Measurements from ENCODE around the gene SLITRK6. TPM values are rescaled to one million over a fixed set of nuclear protein-coding genes. Genes with fewer than 3 reads are reported as not detected.
"Not testable (repeated sequence)": the region's sequence is repeated elsewhere in the genome, so short reads cannot be mapped to it uniquely, and the experiment has no call there.

Gene SLITRK6
- polyA plus RNA-seq (ENCODE audit: insufficient read length): 7.0 TPM
- long read RNA-seq, donor 1, full-length matches to known transcripts: 3 of 3 reads
- long read RNA-seq, donor 1, partial matches to known transcripts: 0 of 3 reads
- long read RNA-seq, donor 1, other reads (novel, unspliced or antisense): 0 of 3 reads
- long read RNA-seq, donor 2, full-length matches to known transcripts: 2 of 2 reads
- long read RNA-seq, donor 2, partial matches to known transcripts: 0 of 2 reads
- long read RNA-seq, donor 2, other reads (novel, unspliced or antisense): 0 of 2 reads
- long read RNA-seq, donor 3, full-length matches to known transcripts: 1 of 1 reads
- long read RNA-seq, donor 3, partial matches to known transcripts: 0 of 1 reads
- long read RNA-seq, donor 3, other reads (novel, unspliced or antisense): 0 of 1 reads
- long read RNA-seq, donor 4: 0 reads
- long read RNA-seq, donor 5, full-length matches to known transcripts: 2 of 2 reads
- long read RNA-seq, donor 5, partial matches to known transcripts: 0 of 2 reads
- long read RNA-seq, donor 5, other reads (novel, unspliced or antisense): 0 of 2 reads
- long read RNA-seq, donor 6: 0 reads
- long read RNA-seq, donor 7, full-length matches to known transcripts: 1 of 1 reads
- long read RNA-seq, donor 7, partial matches to known transcripts: 0 of 1 reads
- long read RNA-seq, donor 7, other reads (novel, unspliced or antisense): 0 of 1 reads
- long read RNA-seq, donor 8, full-length matches to known transcripts: 5 of 5 reads
- long read RNA-seq, donor 8, partial matches to known transcripts: 0 of 5 reads
- long read RNA-seq, donor 8, other reads (novel, unspliced or antisense): 0 of 5 reads

- peak; percentile 28 for DNase-seq
Measured at GRCh38 chr13:85799097-85799582, at the start of gene SLITRK6. SLITRK6 (minus strand) TSS chr13:85799419; CDS start chr13:85796508, 2,911 bp downstream.

GRCh38 chr13:85847012-85847411 lies 47.8 kb upstream of the SLITRK6 start:
- DNase-seq: no peak

DNA sequence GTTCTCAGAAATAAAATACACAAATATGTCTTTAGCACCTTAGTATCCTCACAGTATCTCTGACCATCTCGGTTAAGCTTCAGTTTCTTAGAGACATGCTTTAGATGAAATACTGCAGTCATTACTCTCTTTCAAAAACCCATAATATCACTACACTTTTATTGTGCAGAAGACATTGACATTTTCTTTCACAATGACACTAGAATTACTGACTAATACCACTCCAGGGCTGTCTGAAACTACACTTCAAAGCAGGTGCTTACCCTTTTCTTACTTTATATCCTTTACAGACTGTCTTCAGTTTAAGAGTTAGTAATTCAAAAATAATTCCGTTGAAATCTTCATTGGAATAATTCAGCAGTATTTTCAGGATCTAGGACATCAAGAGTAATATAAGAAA lies 42.2 kb upstream of the SLITRK6 start:
- no peak for DNase-seq

DNA sequence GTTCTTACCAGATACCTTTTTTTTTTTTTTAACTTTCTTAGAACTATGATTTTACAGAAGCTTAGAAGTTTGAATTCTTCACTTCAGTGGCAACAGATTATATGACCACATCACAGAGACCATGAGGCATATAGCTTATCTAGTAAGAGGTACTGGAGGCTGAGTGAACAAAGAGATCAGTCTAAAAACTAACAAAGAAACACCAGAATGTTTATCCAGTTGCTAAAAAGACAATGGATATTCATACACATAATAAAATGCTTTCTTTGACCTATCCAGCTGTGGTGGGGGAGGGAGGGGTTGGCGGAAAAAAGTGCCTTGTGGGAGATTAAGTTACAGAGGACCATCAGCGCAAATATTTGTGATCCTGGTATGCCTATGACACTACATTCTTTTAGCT lies 34.7 kb upstream of the SLITRK6 start:
- DNase-seq: no peak

GRCh38 chr13:85828094-85828684 lies 29.0 kb upstream of the SLITRK6 start:
- DNase-seq: peak; percentile 12

DNA sequence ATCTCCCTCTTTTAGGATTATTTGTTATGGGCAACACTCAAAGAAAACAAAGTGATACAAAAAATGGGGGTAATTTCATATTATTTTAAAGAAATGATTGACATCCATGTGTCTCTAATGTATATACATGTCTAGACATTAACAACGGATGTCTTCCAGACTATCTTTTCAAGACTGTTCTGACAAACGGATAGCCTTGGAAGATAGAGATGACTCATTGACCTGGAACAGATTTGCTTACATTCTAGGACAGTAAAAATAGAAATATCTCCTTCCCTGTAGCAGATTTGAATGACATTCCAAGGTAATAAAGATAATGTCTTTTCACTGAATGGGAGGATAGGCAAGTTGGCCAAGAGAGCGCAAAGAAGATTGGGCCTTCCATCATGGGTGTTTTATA lies 26.2 kb upstream of the SLITRK6 start:
- DNase-seq: no peak

GRCh38 chr13:85823832-85824231 lies 24.6 kb upstream of the SLITRK6 start:
- DNase-seq: no peak

DNA sequence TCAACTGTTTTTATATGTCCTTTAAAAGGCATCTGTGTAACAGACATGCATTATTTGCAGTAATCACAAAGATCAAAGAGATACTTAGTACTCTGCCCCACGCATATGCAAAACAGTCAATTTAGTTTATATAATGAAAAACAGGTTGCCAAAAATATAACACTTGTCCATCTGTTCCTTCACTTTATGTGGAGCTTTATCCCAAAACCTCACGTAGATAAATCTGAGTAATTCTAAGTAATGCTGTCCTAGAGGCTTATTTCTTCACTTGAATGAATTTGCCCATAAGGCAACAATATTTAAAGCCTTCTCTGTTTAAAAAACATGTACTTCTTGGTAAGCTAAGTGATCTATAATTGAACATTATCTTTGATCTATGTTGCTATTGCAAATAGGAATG lies 20.3 kb upstream of the SLITRK6 start:
- no peak for DNase-seq

DNA sequence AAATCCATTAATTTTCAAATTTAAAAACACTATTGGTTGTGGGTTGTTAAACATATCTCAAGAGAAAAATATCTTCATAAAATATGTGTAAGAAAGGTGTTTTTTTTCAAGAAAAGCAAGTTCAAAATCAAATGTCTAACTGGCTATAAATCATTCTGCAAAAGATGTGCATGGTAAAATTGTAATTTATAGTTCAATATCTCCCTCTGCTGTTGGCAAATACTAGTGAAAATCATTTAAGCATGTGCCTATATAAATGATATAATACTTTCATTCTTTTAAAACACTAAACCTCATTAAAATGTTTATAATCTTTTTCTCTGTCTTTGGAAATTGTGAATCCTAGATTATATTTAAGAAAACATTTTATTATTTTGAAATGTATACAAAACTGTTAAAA lies 17.2 kb upstream of the SLITRK6 start:
- no peak for DNase-seq

DNA sequence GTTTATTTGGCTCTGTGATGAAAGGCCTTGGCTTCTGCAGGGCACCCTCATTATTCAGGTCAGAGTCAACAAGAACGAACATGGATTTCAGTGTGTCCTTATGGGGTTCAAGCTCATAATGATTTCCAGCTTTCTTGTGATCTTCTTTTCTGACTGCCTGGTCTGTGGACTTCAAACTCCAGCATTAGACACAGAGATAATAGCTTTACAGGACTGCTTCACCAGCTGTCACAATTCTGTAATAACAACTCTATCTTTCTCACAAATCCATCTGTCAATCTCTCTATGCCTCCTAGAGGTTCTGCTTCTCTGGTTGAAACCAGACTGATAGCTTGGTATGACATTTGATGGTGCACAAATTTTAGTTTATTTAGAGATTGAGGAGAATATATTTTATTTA lies 13.1 kb upstream of the SLITRK6 start:
- no peak for DNase-seq

DNA sequence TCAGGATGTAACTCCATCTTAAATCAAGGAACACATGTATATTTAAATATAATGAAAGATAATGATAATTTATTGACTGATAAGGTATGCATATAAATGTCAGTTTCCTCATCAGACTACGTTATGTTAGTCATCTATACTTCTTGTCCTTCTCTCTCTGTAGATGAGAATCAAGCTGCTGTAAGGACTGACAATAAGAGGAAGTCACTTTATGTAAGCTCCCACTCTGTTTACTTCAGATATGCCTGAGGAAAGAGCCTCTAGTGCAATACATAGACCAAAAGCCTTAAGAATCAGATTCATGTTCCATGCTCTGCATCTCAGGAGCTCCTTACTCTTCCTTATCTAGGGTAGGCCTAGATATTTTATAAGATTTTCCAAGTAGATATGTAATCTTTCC lies 9.6 kb upstream of the SLITRK6 start:
- DNase-seq: no peak

- peak; percentile 36 for DNase-seq
Measured at GRCh38 chr13:85806553-85807175, 7.4 kb upstream of the SLITRK6 start.

DNA sequence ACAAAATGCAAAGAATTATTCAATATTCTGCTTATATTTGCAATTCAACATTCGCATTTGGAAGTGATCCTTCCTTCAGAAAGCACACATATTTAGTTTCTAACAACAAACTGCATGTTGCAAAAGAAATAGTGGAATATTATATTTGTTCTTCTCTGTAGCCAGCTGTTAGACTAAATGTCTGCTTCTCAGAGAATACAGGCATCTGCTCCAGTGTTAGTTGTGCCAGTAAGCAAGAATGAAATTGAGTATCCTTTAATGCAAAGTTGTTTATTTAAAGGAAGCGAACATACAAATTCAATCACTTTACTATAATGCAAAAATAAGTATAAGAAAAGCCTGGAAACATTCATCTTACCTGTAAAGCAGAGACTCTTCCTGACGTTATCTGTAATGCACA lies 663 bp downstream of the SLITRK6 start:
- no peak for DNase-seq

DNA sequence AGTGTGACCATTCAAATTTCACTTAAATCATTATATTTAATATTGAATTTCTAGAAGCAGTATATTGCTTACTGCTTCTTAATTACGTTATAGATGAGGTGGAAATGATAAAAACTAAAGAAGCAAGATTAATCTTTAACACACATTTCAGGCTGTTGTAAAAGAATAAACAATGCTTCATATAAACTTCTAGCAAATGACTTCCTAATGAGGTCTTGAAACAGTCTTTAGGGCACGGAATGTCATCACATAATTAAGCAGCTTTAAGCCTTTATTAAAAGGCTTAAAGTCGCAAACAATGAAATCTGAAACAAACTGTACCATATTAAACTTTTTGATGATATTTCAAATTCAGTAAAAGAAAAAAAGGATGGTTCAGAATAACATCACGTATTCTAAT lies 1.9 kb downstream of the SLITRK6 start:
- DNase-seq: no peak

GRCh38 chr13:85785205-85785604 lies 14.0 kb downstream of the SLITRK6 start:
- no peak for DNase-seq

DNA sequence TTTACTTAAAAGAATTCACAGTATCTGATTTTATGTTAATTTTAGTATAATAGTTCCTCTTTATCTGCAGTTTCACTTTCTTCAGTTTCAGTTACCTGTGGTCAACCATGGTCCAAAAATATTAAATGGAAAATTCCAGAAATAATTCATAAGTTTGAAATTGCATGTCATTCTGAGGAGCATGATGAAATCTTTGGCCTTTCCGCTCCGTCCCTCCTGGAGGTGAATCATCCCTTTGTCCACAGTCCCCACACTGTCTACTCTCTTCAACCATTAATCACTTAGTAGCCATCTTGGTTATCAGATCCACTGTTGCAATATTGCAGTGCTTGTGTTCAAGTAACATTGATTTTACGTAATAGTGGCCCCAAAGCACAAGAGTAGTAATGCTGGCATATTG lies 26.9 kb downstream of the SLITRK6 start:
- DNase-seq: no peak

- DNase-seq: no peak
Measured at GRCh38 chr13:85771856-85772255, 27.4 kb downstream of the SLITRK6 start.

DNA sequence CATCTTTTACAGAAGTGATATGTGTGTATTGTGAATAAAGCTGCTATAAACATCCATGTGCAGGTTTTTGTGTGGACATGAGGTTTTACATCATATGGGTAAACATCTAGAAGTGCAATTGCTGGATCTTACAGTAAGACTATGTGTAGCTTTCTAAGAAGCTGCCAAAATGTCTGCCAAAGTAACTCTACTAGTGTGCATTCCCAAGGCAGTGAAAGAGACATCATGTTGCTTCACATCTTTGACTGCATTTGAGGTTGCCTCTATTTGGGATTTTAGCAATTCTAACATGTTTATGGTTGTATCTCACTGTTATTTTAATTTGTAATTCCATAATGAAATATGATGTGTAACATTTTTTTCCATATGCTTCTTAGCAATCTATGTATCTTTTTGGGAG lies 30.3 kb downstream of the SLITRK6 start:
- no peak for DNase-seq

DNA sequence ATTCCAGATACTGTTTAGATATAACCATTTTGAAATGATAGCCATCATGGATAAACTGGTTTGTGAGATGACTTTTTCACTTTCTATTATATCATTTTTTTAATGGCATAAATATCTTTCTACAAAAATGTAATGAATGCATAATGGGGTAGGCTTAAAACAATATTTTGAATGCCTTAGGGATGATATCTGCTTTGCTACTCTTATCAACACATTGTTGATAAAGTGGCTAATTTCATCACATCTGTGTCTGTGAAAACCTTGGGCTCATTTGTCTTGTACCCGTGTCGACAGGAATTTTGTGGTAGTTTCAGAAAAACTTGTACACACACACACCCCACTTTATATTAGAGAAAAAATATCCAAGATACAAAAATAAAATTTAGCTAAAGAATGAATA lies 44.1 kb downstream of the SLITRK6 start:
- DNase-seq: no peak

GRCh38 chr13:85743201-85743770 lies 55.9 kb downstream of the SLITRK6 start:
- not testable (repeated sequence) for DNase-seq

Data from left kidney (tissue), 8 donors.